H1 (cell line): ENCODE results near the gene HNRNPA3. TPM values are rescaled to one million over a fixed set of nuclear protein-coding genes. Genes with fewer than 3 reads are reported as not detected.

ENCODE experiments used
- CTCF ChIA-PET: fragments of 300-600 bp; sonication (Branson Sonifier 250); formaldehyde crosslinking; loops from one replicate; lab custom pipeline; 2021; ENCODE audit not compliant: partially characterized antibody; lab: Charles Lee
- POLR2A ChIA-PET: fragments of 300-600 bp; sonication (Branson Sonifier 250); formaldehyde crosslinking; loops from one replicate; lab custom pipeline; 2021; ENCODE audit warnings: inconsistent platforms; ENCODE audit not compliant: partially characterized antibody; lab: Charles Lee
- DNase-seq, 2 experiments: peaks; one replicate each; pipeline versions ENCODE4 v3.0.0 to v3.0.0-alpha.2; 2010 to 2022; ENCODE audit warnings: low spot score in 2 of 2, low read depth in 1 of 2, mixed read lengths in 1 of 2
- FAIRE-seq: peaks from 2 replicates; lab custom pipeline; 2011; peaks lifted over from hg19 to GRCh38; lab: Jason Lieb, UNC
- H2AFZ ChIP-seq: 2 replicates; pipeline ENCODE4 v1.8.1; 2012; ENCODE audit warnings: low read length, inconsistent platforms
- H2AK5ac ChIP-seq: 2 replicates; pipeline ENCODE4 v1.6.1; 2013; ENCODE audit warnings: low read depth, low read length
- H2BK120ac ChIP-seq: replicated peaks from 2 replicates; pipeline ENCODE3; 2013; ENCODE audit warnings: low read depth, low read length, inconsistent platforms
- H2BK12ac ChIP-seq: 2 replicates; pipeline ENCODE4 v1.6.1; 2013; ENCODE audit warnings: low read depth, low read length
- H2BK15ac ChIP-seq: 2 replicates; pipeline ENCODE4 v1.6.1; 2013; ENCODE audit warnings: low read length
- H2BK20ac ChIP-seq: 2 replicates; pipeline ENCODE4 v1.6.1; 2013; ENCODE audit warnings: low read length
- H2BK5ac ChIP-seq: 2 replicates; pipeline ENCODE4 v1.6.1; 2013; ENCODE audit warnings: low read depth, low read length
- H3K14ac ChIP-seq: 2 replicates; pipeline ENCODE4 v1.6.1; 2013; ENCODE audit warnings: inconsistent platforms; ENCODE audit not compliant: insufficient read length
- H3K18ac ChIP-seq: 2 replicates; pipeline ENCODE4 v1.6.1; 2013; ENCODE audit warnings: low read length; ENCODE audit errors: extremely low read depth
- H3K23ac ChIP-seq: 2 replicates; pipeline ENCODE4 v1.6.1; 2013; ENCODE audit warnings: inconsistent platforms; ENCODE audit not compliant: insufficient read length
- H3K23me2 ChIP-seq: 2 replicates; pipeline ENCODE4 v1.6.1; 2013; ENCODE audit warnings: low read depth, low read length
- H3K27ac ChIP-seq: 2 replicates; pipeline ENCODE4 v1.6.1; 2011; ENCODE audit warnings: low read depth, low read length, inconsistent platforms
- H3K27me3 ChIP-seq, 4 experiments: replicated peaks in 1 of 4; 1 replicate in 1 of 4; 2 replicates in 3 of 4; pipeline versions ENCODE4 v1.6.1 to v1.8.1; 2011 to 2013; ENCODE audit warnings: low read length in 3 of 4, mild to moderate bottlenecking in 3 of 4, inconsistent platforms in 2 of 4, mixed read lengths in 2 of 4, moderate library complexity in 1 of 4; ENCODE audit not compliant: control insufficient read depth in 3 of 4, insufficient read depth in 3 of 4; ENCODE audit errors: extremely low read depth in 1 of 4
- H3K36me3 ChIP-seq, 4 experiments: 2 replicates each; pipeline versions ENCODE4 v1.6.1 to v1.8.1; 2011 to 2013; ENCODE audit warnings: mild to moderate bottlenecking in 4 of 4, low read length in 3 of 4, moderate library complexity in 2 of 4, control low read depth in 1 of 4, inconsistent platforms in 1 of 4; ENCODE audit not compliant: insufficient read depth in 4 of 4, control insufficient read depth in 2 of 4
- H3K4ac ChIP-seq: replicated peaks from 2 replicates; pipeline ENCODE3; 2013; ENCODE audit warnings: low read length, low read depth, mixed read lengths, inconsistent platforms; ENCODE audit not compliant: insufficient read length
- H3K4me1 ChIP-seq, 4 experiments: replicated peaks in 1 of 4; 1 replicate in 1 of 4; 2 replicates in 3 of 4; pipeline versions ENCODE4 v1.6.1 to v1.8.1; 2011 to 2013; ENCODE audit warnings: low read length in 3 of 4, inconsistent platforms in 2 of 4, mixed read lengths in 1 of 4; ENCODE audit not compliant: insufficient read depth in 4 of 4, control insufficient read depth in 3 of 4
- H3K4me2 ChIP-seq, 2 experiments: 2 replicates each; pipeline versions ENCODE4 v1.6.1 to v1.8.1; 2011 to 2013; ENCODE audit warnings: low read depth in 2 of 2, low read length in 2 of 2, control low read depth in 1 of 2, inconsistent platforms in 1 of 2, mild to moderate bottlenecking in 1 of 2; ENCODE audit not compliant: insufficient read depth in 1 of 2
- H3K4me3 ChIP-seq, 4 experiments: fragments of 200-600, 300-600 bp in 1 of 4; sonication (generic), shearing (Covaris generic), sonication (Bioruptor Twin) in 1 of 4; 2 replicates each; pipeline versions ENCODE4 v1.5.1 to v1.8.1; 2011 to 2016; ENCODE audit warnings: low read length in 4 of 4, low read depth in 3 of 4, control low read depth in 2 of 4, inconsistent platforms in 2 of 4, mild to moderate bottlenecking in 2 of 4, mixed read lengths in 1 of 4, moderate library complexity in 1 of 4; ENCODE audit not compliant: insufficient read depth in 2 of 4; ENCODE audit errors: extremely low read depth in 1 of 4
- H3K56ac ChIP-seq: replicated peaks from 2 replicates; pipeline ENCODE3; 2013; ENCODE audit warnings: low read depth, mild to moderate bottlenecking, mixed read lengths, low read length, inconsistent platforms; ENCODE audit not compliant: insufficient read length
- H3K79me1 ChIP-seq: 2 replicates; pipeline ENCODE4 v1.6.1; 2013; ENCODE audit warnings: low read depth, low read length, control low read depth
- H3K79me2 ChIP-seq, 2 experiments: 2 replicates each; pipeline versions ENCODE4 v1.6.1 to v1.8.1; 2012 to 2013; ENCODE audit warnings: low read length in 2 of 2, mild to moderate bottlenecking in 2 of 2, inconsistent platforms in 1 of 2; ENCODE audit not compliant: insufficient read depth in 2 of 2, control insufficient read depth in 1 of 2
- H3K9ac ChIP-seq, 4 experiments: replicated peaks in 1 of 4; 1 replicate in 1 of 4; 2 replicates in 3 of 4; pipeline versions ENCODE4 v1.6.1 to v1.8.1; 2011 to 2013; ENCODE audit warnings: low read depth in 3 of 4, low read length in 3 of 4, control low read depth in 2 of 4, mild to moderate bottlenecking in 2 of 4, moderate library complexity in 2 of 4, inconsistent platforms in 1 of 4; ENCODE audit errors: extremely low read depth in 1 of 4
- H3K9me3 ChIP-seq, 2 experiments: 2 replicates each; pipeline versions ENCODE4 v1.6.1 to v1.8.1; 2012 to 2013; ENCODE audit warnings: mild to moderate bottlenecking in 2 of 2, moderate library complexity in 2 of 2, control low read depth in 1 of 2, inconsistent platforms in 1 of 2, low read depth in 1 of 2, low read length in 1 of 2, mixed read lengths in 1 of 2; ENCODE audit not compliant: insufficient read depth in 2 of 2
- H4K20me1 ChIP-seq, 2 experiments: replicated peaks in 1 of 2; 2 replicates each; pipeline versions ENCODE3 to v1.8.1; 2011 to 2013; ENCODE audit warnings: inconsistent platforms in 2 of 2, low read length in 2 of 2, mild to moderate bottlenecking in 1 of 2; ENCODE audit not compliant: insufficient read depth in 2 of 2, control insufficient read depth in 1 of 2
- H4K5ac ChIP-seq: 2 replicates; pipeline ENCODE4 v1.6.1; 2013; ENCODE audit warnings: low read length, low read depth, mixed read lengths, inconsistent platforms; ENCODE audit not compliant: insufficient read length
- H4K8ac ChIP-seq: 2 replicates; pipeline ENCODE4 v1.8.0; 2013; ENCODE audit warnings: mild to moderate bottlenecking, moderate library complexity, low read length, inconsistent platforms; ENCODE audit not compliant: insufficient read depth; ENCODE audit errors: extremely low read depth
- H4K91ac ChIP-seq: replicated peaks from 2 replicates; pipeline ENCODE3; 2013; ENCODE audit warnings: low read length, mixed read lengths, inconsistent platforms; ENCODE audit not compliant: insufficient read length
- BACH1 ChIP-seq: IDR thresholded peaks from 2 replicates; pipeline ENCODE4 v1.6.1; 2012; ENCODE audit warnings: low read length, improper control_type of control experiment
- JUND ChIP-seq: IDR thresholded peaks from 2 replicates; pipeline ENCODE4 v1.6.1; 2011; ENCODE audit warnings: mild to moderate bottlenecking, improper control_type of control experiment, low read length
- TBP ChIP-seq: IDR thresholded peaks from 2 replicates; pipeline ENCODE4 v1.6.1; 2011; ENCODE audit warnings: low read depth, low read length, improper control_type of control experiment
- WGBS, 2 experiments: shearing (Covaris generic) in 1 of 2; methylation state at CpG; one replicate each; pipeline versions ENCODE4 v1.1.6 to v1.1.7; 2013 to 2015; ENCODE audit warnings: low lambda C conversion rate in 2 of 2, mixed read lengths in 2 of 2, inconsistent platforms in 1 of 2, low coverage in 1 of 2, missing lambda C conversion rate in 1 of 2; ENCODE audit not compliant: insufficient replicate concordance in 2 of 2, insufficient coverage in 1 of 2, insufficient read length in 1 of 2; ENCODE audit errors: extremely low coverage in 1 of 2, missing lambda C conversion rate in 1 of 2; 5-methylcytosine and 5-hydroxymethylcytosine counted together
- polyA plus RNA-seq, 7 experiments: library from polyadenylated mRNA; depleted of rRNA in 3 of 7; stranded (reverse) in 5 of 7; unstranded in 2 of 7; fragments of >200 nt in 5 of 7; fragments of 200-250 nt in 2 of 7; gene quantifications; 1 replicate in 5 of 7; 2 replicates in 1 of 7; 4 replicates in 1 of 7; pipeline versions ENCODE4 v1.2.1 to v1.2.3, GENCODE V29; 2011 to 2013; ENCODE audit warnings: missing spikeins in 2 of 7, mixed read lengths in 2 of 7
- total RNA-seq: library from RNA; stranded (reverse); fragmentation: NEBNext Ultra II Directional; extraction: Animal tissue kit (Norgen Biotek cat#: 25700); gene quantifications from 2 replicates; pipeline ENCODE4 v1.2.1, GENCODE V29; 2021
- TF ChIP-seq, protein P1 (sequence below): IDR thresholded peaks from 2 replicates; pipeline ENCODE4 v1.6.1; 2011; ENCODE audit warnings: low read depth, mild to moderate bottlenecking, low read length; ENCODE audit not compliant: insufficient read depth

HNRNPA3 gene
- total and polyA plus RNA-seq, 2 of the 8 experiments (the other 6 are each of a cell fraction or from before 2014, with no cell fraction given) = 66.1 to 408 TPM

GRCh38 chr2:177243073-177243472 is 30.5 kb downstream of the HNRNPA3 start:
- Histone ChIP-seq H3K79me2 (peaks cover 7 to 92% of the 10 kb centered on the region in 2 experiments), H4K20me1 (peaks cover 2 to 11% of the 10 kb centered on the region in 2 experiments), H3K27me3 (no peaks in the 10 kb centered on the region), H3K4me3 (no peak overlapping the region), H3K4me2 (no peak overlapping the region), H2AFZ (no peak overlapping the region), H3K56ac (no peak overlapping the region), H4K5ac (no peak overlapping the region), H2BK15ac (no peak overlapping the region), H4K8ac (no peak overlapping the region), H3K27ac (no peak overlapping the region), H2AK5ac (no peak overlapping the region), H3K9me3 (no peaks in the 10 kb centered on the region), H3K79me1 (peaks cover 15% of the 10 kb centered on the region), H4K91ac (no peak overlapping the region), H3K23ac (no peak overlapping the region), H3K4me1 (peaks cover 2 to 9% (median 5%) of the 10 kb centered on the region in 4 experiments; a peak in 5 of 7 replicates), H3K14ac (no peak overlapping the region), H3K18ac (no peak overlapping the region), H2BK120ac (no peak overlapping the region), H2BK5ac (no peak overlapping the region), H3K23me2 (0 out of 2 replicates have a peak, but pooled peaks cover 1% of the 10 kb centered on the region), H3K9ac (no peak overlapping the region), H2BK20ac (no peak overlapping the region), H2BK12ac (no peak overlapping the region), H3K36me3 (no peaks in the 10 kb centered on the region), H3K4ac (no peak overlapping the region)
- CTCF ChIA-PET = interaction anchor here (1.0 to 1.5 kb wide), 3 partner anchors 12 to 174 kb away, joined by 3 to 9 read pairs (median 4); no protein-coding TSS in a partner anchor
- no peak for TF ChIP-seq TBP
- TF ChIP-seq JUND = no peak
- no peak for TF ChIP-seq BACH1
- TF ChIP-seq, protein P1, sequence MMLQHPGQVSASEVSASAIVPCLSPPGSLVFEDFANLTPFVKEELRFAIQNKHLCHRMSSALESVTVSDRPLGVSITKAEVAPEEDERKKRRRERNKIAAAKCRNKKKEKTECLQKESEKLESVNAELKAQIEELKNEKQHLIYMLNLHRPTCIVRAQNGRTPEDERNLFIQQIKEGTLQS = no peak
- POLR2A ChIA-PET = no interaction called here
- DNase-seq = no peak
- FAIRE-seq = no peak
- WGBS, 2 experiments = 87% methylated on average over 3 of the region's 3 CpGs; no CpG with 5 or more reads in 1 of the 2 experiments
